GM18858 (cell line): Measurements from ENCODE around the gene LIPK.
"Not testable (repeated sequence)": the region's sequence is repeated elsewhere in the genome, so short reads cannot be mapped to it uniquely, and the experiment has no call there.

ENCODE experiments used
- ATAC-seq: cut with Tn5 transposase; IDR thresholded peaks from one replicate; pipeline ENCODE4 v1.9.1; 2021; ENCODE audit not compliant: unreplicated experiment

Gene LIPK, protein sequence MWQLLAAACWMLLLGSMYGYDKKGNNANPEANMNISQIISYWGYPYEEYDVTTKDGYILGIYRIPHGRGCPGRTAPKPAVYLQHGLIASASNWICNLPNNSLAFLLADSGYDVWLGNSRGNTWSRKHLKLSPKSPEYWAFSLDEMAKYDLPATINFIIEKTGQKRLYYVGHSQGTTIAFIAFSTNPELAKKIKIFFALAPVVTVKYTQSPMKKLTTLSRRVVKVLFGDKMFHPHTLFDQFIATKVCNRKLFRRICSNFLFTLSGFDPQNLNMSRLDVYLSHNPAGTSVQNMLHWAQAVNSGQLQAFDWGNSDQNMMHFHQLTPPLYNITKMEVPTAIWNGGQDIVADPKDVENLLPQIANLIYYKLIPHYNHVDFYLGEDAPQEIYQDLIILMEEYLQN

GRCh38 chr10:88705958-88706357, at the start of gene LIPK:
TSS of gene LIPK (plus strand) at chr10:88706249. CDS start at chr10:88724544, 18,295 bp downstream.
- ATAC-seq, result no peak

- no peak for ATAC-seq
Measured at GRCh38 chr10:88657901-88658300, 48.1 kb upstream of the LIPK start.

DNA sequence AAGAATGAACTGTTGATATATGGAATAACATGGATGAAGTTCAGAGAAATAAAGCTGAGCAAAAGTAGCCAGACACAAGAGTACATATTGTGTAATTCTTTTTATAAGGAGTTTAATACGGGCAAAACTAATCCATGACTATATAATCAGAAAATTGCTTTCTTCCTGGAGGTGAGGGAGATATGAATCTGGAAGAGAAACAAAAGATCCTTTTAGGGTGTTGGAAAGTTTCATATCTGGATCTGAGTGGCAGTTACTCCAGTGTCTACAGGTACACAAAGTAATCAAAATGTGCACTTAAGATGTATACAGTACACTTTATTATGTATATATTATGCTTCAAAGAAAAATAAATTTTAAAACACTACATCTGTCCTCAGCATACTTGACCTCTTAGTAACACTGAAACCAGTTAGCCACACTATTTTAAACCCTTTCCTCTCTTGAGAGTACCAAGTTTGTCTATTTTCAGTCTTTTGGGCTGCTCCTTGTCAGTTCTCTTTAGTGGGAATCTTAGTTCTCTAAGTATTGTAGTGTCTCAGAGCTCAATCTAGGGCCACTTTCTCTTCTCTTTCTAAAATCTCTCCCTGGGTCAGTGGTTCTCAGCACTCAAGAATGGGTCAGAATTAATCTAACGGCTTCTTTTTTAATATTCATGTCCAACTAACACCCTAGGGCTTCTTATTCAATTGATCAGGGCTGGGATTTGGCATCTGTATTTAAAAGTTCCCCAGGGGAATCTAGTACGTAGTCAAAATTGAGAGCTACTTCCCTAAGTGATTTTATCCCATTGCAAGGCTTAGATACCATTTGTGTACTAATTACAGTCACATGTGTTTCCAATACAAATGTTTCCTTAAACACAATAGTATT, 46.1 kb upstream of the LIPK start:
- ATAC-seq, result no peak

DNA sequence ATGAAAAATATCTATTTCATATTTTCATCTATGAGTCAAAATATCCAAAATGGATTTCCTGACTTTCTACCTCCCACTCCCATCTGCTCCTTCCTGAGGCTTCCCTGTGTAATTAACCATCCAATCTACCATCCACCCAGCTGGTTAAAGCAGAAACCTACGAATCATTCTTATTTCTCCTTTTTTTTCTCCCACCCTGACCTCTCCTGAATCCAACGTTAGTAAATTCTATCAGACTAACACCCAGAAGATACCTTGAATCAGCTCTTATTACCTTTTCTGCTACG, 45.5 kb upstream of the LIPK start:
- no peak for ATAC-seq

- ATAC-seq, result no peak
Measured at GRCh38 chr10:88661018-88661417, 45.0 kb upstream of the LIPK start.

- no peak for ATAC-seq
Measured at GRCh38 chr10:88661577-88661976, 44.5 kb upstream of the LIPK start.

GRCh38 chr10:88663153-88663552, 42.9 kb upstream of the LIPK start:
- ATAC-seq, result not testable (repeated sequence)

GRCh38 chr10:88664142-88664541, 41.9 kb upstream of the LIPK start, which contains the start of gene LIPF:
TSS of gene LIPF (plus strand) at chr10:88664442. CDS start at chr10:88667298, 2,856 bp downstream.
- no peak for ATAC-seq

- no peak for ATAC-seq
Measured at GRCh38 chr10:88668465-88668864, 37.6 kb upstream of the LIPK start.

DNA sequence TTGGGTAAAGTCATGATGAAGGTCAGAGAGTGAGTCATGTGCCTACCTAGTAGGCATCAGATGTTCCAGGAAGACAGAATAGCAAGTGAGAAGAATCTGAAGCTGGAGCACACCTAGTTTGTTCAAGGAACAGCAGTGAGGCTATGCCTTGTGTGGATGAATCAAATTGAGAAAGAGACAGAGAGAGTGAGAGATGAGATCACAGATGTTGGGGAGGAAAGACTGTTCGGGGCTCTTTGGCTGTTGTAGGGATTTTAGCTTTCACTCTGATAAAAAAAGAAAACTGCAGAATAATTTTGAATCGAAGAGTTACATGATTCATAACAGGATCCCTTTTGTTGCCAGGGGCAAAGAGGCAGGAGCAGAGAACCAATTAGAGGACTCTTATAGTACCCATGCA, 35.6 kb upstream of the LIPK start:
- no peak for ATAC-seq

DNA sequence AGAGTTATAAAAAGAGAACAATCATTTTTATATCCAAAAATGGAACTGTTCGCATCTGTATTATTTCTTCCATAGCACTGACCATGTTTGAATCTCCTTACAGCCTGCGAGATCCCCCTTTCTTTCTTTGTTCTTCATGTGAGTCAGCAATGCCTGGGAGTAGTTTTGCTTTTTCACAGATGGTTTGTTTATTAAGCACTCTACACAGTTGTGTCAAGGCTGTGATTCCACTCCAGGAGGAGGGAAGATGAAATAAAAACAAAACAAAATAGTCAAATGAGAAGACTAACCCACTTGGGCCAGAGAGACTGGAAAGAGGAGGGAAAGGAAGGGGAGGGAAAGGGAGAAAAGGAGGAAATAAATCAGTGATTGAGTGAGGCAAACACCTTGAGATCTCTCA, 34.0 kb upstream of the LIPK start:
- ATAC-seq, result no peak

DNA sequence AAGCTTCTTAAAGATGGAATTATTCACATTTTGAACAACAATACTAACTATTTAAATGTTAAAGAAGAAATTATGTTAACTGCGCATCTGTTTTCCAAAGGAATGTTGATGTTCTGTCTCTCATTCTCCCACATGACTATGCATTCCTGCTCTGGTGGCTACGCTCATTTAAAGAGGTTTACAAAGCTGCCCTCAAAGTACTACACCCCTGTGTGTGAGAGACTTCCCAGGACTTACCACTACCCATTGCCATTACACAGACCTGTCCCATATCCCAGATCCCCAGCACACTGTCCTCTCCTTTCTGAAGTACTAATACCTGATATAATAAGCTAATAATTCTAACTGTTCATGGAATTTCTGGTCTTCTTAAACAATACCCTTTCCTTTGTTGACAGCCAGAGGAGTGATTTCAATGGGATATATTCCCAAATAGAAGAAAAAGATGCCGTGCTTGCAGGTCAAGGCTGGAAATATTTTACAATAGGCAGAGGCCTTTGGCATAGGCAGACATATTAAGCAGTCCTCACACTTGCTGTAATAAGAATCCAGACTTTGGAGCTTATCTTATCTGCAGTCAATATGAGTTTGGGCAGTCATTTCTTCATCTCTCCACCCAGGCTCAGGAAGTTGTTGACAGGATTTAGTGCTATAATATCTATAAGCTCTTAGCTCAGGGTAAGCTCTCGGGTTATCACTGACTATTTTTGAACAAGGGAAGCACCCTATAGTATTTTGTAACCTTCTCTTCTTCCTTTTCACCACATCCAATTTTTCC, 29.6 kb upstream of the LIPK start:
- no peak for ATAC-seq

DNA sequence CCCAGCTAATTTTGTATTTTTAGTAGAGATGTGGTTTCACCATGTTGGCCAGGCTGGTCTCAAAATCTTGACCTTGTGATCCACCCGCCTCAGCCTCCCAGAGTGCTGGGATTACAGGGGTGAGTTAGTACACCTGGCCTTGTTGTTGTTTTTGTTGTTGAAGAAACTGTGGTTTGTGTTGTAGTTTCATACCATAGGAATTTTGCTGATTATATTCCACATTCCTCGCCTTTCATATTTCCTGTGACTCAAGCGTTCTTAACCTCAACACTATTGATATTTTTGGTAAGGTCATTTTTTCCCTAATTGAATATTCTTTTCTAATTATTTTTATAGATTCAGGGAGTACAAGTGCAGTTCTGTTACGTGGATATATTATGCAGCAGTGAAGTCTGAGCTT, 25.1 kb upstream of the LIPK start:
- no peak for ATAC-seq

DNA sequence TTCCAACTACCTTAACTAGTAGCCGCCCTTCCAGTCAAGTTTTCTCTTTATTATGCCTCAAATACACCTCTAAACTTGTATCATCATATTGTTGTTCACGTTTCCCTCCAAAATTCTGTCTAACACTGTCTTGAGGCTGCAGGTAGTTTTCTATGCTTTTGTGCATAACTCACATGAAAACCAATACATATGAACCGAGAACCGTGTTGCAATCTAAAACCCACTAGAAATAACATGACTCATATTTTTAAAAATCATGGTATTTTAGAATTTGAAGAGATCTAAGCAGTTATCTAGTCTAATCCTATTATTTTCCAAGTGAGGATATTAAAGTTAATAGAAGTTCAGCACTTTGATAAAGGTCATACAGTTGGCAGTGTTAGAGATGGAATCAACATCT, 23.6 kb upstream of the LIPK start:
- ATAC-seq, result no peak

DNA sequence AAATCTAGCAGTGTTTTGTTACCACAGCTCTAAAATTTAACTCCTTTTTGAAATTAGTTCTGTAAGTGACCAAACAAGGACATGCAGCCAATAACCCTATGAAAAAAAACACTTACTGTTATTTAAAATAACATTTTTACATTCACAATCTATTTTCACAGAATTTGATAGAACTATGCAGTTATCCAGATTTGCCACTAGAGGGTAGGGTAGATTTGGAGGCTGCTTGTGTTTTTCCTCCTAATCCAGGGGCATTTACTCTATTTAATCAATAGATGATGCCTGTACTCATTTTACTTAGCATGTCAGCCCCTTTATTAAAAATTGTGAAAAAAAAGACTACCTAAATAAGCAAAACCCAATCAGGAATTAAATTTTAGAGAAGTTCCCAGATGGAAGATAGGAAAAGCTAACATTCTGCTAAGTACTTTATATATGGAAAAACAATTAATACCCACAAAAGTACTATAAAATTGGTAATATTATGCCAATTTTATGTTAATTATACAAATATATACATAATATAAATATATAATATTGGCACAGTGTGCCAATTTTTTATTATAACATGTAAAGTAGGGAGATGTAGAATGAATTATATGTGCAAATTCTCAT, 18.1 kb upstream of the LIPK start:
- ATAC-seq, result no peak

DNA sequence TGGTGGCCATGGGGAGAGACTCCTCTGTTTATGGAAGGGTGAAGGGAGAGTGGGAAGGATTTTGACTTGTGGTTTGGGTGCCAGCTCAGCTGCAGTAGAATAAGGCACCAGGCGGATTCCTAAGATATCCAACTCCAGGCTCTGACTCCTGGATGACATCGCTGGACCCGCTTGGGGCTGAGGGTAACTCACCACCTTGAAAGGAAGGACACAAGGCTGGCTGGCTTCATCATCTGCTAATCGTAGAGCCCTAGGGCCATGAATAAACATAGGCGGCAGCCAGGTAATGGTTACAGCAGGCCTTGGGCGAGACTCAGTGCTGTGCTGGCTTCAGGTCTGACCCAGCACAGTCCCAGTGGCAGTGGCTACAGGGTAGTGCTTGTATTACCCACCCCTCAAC, 16.7 kb upstream of the LIPK start:
- ATAC-seq, result no peak

GRCh38 chr10:88693392-88694020, 12.5 kb upstream of the LIPK start:
- no peak for ATAC-seq

GRCh38 chr10:88702848-88703597, 3.0 kb upstream of the LIPK start:
- ATAC-seq, result no peak

- ATAC-seq, result no peak
Measured at GRCh38 chr10:88707429-88708155, 1.5 kb downstream of the LIPK start.
